Measurements from ENCODE around the gene EFEMP1.
A peak's percentile ranks its signal among the peaks of the same experiment; 100 is the strongest.

The EFEMP1 gene

DNA sequence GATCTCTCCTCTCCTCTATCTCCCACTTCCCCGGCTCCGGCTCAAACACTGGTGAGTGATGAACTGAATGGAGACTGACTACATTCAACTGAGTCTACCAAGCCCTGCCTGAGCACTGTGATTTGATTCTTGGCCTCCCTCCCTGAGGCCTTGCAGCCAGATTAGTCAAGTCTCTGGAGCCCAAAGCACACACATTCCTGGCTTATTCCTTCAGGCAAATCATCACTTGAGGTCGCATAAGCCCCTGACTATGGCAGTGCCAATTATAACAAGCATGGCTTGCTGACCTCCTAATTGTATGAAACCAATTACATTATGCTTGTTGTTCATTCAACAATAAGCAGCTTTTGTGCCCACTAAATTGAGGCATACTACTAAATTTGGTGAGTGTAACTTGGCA is 34.6 kb downstream of the EFEMP1 start:
- 93% methylated on average over 3 of the region's 3 CpGs for WGBS (ENCODE audit: insufficient coverage)
- POLR2A ChIA-PET: no interaction called here
- DNase-seq: no peak
- CTCF ChIA-PET: no interaction called here
- Histone ChIP-seq H3K4me1 (ENCODE audit: control extremely low read depth in 1 of 4, control insufficient read depth in 4 of 4, insufficient read depth in 4 of 4, low read length in 3 of 4) (no peaks in the 10 kb centered on the region), H3K4me3 (ENCODE audit: control insufficient read depth in 1 of 7, extremely low read depth in 1 of 7, insufficient read depth in 4 of 7, low read depth in 2 of 7, low read length in 6 of 7) (no peak overlapping the region), H3K27me3 (replicated peaks in 2 of 5; ENCODE audit: control insufficient read depth in 4 of 5, insufficient read depth in 5 of 5, low read length in 4 of 5) (peaks cover 0 to 3% (median 0%) of the 10 kb centered on the region in 5 experiments), H3K36me3 (ENCODE audit: control insufficient read depth in 4 of 4, insufficient read depth in 4 of 4, low read length in 3 of 4) (no peaks in the 10 kb centered on the region), H3K9me3 (ENCODE audit: control extremely low read depth in 1 of 5, control insufficient read depth in 4 of 5, insufficient read depth in 2 of 5, low read depth in 1 of 5, low read length in 4 of 5) (peaks cover 0 to 4% (median 0%) of the 10 kb centered on the region in 5 experiments), H3K27ac (ENCODE audit: insufficient read depth in 1 of 2, low read depth in 1 of 2, low read length in 2 of 2, poor library complexity in 1 of 2, severe bottlenecking in 2 of 2) (no peak overlapping the region)

DNA sequence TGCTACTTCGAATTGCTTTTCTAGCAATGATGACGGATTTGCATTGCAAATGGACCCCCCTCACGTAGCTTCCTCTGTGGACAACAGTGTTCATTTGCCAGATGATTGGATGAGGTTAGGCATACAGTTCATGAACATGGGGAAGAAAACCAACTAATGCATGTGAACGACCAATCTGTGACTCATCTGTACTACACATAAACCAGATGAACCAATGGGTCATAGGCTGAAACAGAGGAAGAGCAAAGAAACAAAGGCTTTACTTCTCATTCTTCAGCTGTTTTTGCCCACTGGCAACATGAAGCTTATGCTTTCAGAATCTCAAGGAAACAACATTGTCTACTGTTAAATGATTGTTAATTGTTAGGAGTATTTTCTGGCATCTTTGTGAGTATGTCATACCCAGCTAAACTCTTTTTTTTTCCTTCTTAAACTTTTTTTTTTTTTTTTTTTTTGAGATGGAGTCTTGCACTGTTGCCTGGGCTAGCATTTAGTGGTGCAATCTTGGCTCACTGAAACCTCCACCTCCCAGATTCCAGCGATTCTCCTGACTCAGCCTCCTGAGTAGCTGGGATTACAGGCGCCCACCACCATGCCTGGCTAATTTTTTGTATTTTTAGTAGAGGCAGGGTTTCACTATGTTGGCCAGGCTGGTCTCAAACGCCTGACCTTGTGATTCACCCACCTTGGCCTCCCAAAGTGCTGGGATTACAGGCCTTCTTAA is 35.5 kb downstream of the EFEMP1 start:
- CTCF ChIA-PET: no interaction called here
- POLR2A ChIA-PET: no interaction called here
- DNase-seq: no peak
- H3K9me3 ChIP-seq (ENCODE audit: control extremely low read depth in 1 of 5, control insufficient read depth in 4 of 5, insufficient read depth in 2 of 5, low read depth in 1 of 5, low read length in 4 of 5): peaks cover 0 to 4% (median 0%) of the 10 kb centered on the region in 5 experiments
- no peak overlapping the region for H3K27ac ChIP-seq (ENCODE audit: insufficient read depth in 1 of 2, low read depth in 1 of 2, low read length in 2 of 2, poor library complexity in 1 of 2, severe bottlenecking in 2 of 2)
- 93% methylated on average over 4 of the region's 7 CpGs for WGBS (ENCODE audit: insufficient coverage)
- no peaks in the 10 kb centered on the region for H3K4me1 ChIP-seq (ENCODE audit: control extremely low read depth in 1 of 4, control insufficient read depth in 4 of 4, insufficient read depth in 4 of 4, low read length in 3 of 4)
- no peaks in the 10 kb centered on the region for H3K36me3 ChIP-seq (ENCODE audit: control insufficient read depth in 4 of 4, insufficient read depth in 4 of 4, low read length in 3 of 4)
- peaks cover 0 to 3% (median 0%) of the 10 kb centered on the region in 5 experiments for H3K27me3 ChIP-seq (replicated peaks in 2 of 5; ENCODE audit: control insufficient read depth in 4 of 5, insufficient read depth in 5 of 5, low read length in 4 of 5)
- no peak overlapping the region for H3K4me3 ChIP-seq (ENCODE audit: control insufficient read depth in 1 of 7, extremely low read depth in 1 of 7, insufficient read depth in 4 of 7, low read depth in 2 of 7, low read length in 6 of 7)

DNA sequence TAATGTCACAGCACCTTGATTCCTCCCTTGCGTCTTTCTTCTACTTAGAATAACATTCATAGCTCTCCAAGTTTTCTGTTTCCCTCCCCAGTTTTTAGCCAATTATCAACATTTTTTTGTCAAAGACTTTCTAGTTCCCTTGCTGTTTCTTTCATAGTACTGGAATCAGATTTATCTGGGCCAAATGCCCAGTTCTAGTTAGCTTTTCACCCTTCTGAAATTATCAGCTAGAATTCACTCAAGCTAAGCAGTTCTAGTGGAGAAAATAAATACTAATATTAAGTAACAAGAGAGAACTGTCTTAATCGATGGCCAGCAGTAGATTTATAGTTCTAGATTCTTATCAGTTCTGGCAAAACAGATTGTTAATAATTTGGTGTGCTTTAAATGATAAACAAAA is 36.2 kb downstream of the EFEMP1 start:
- POLR2A ChIA-PET: no interaction called here
- Histone ChIP-seq H3K9me3 (ENCODE audit: control extremely low read depth in 1 of 5, control insufficient read depth in 4 of 5, insufficient read depth in 2 of 5, low read depth in 1 of 5, low read length in 4 of 5) (peaks cover 0 to 4% (median 0%) of the 10 kb centered on the region in 5 experiments), H3K27ac (ENCODE audit: insufficient read depth in 1 of 2, low read depth in 1 of 2, low read length in 2 of 2, poor library complexity in 1 of 2, severe bottlenecking in 2 of 2) (no peak overlapping the region), H3K36me3 (ENCODE audit: control insufficient read depth in 4 of 4, insufficient read depth in 4 of 4, low read length in 3 of 4) (no peaks in the 10 kb centered on the region), H3K27me3 (replicated peaks in 2 of 5; ENCODE audit: control insufficient read depth in 4 of 5, insufficient read depth in 5 of 5, low read length in 4 of 5) (peaks cover 0 to 3% (median 0%) of the 10 kb centered on the region in 5 experiments), H3K4me3 (ENCODE audit: control insufficient read depth in 1 of 7, extremely low read depth in 1 of 7, insufficient read depth in 4 of 7, low read depth in 2 of 7, low read length in 6 of 7) (no peak overlapping the region), H3K4me1 (ENCODE audit: control extremely low read depth in 1 of 4, control insufficient read depth in 4 of 4, insufficient read depth in 4 of 4, low read length in 3 of 4) (no peaks in the 10 kb centered on the region)
- WGBS (ENCODE audit: insufficient coverage): 100% methylated on average over 1 of the region's 2 CpGs
- CTCF ChIA-PET: no interaction called here
- DNase-seq: no peak

DNA sequence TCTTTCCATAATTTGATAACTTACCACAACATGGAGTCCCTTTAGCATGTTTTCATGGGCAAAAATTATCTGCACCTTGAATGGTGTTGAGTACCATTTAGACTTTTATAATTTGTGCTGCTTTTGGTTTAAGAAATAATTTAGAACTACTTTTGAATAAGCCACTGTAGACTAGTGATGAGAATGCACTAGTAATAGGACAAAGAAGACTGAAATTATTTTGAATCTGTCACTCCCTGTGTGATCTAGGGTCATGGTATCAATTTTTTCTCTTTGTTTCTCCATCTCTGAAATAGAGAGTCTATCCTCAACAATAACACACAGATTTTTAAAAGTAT is 37.7 kb downstream of the EFEMP1 start:
- Histone ChIP-seq H3K4me3 (ENCODE audit: control insufficient read depth in 1 of 7, extremely low read depth in 1 of 7, insufficient read depth in 4 of 7, low read depth in 2 of 7, low read length in 6 of 7) (no peak overlapping the region), H3K4me1 (ENCODE audit: control extremely low read depth in 1 of 4, control insufficient read depth in 4 of 4, insufficient read depth in 4 of 4, low read length in 3 of 4) (no peaks in the 10 kb centered on the region), H3K27me3 (replicated peaks in 2 of 5; ENCODE audit: control insufficient read depth in 4 of 5, insufficient read depth in 5 of 5, low read length in 4 of 5) (peaks cover 0 to 3% (median 0%) of the 10 kb centered on the region in 5 experiments), H3K36me3 (ENCODE audit: control insufficient read depth in 4 of 4, insufficient read depth in 4 of 4, low read length in 3 of 4) (no peaks in the 10 kb centered on the region), H3K27ac (ENCODE audit: insufficient read depth in 1 of 2, low read depth in 1 of 2, low read length in 2 of 2, poor library complexity in 1 of 2, severe bottlenecking in 2 of 2) (no peak overlapping the region), H3K9me3 (ENCODE audit: control extremely low read depth in 1 of 5, control insufficient read depth in 4 of 5, insufficient read depth in 2 of 5, low read depth in 1 of 5, low read length in 4 of 5) (peaks cover 0 to 4% (median 0%) of the 10 kb centered on the region in 5 experiments)
- no peak for DNase-seq
- ChIA-PET POLR2A (no interaction called here), CTCF (no interaction called here)

DNA sequence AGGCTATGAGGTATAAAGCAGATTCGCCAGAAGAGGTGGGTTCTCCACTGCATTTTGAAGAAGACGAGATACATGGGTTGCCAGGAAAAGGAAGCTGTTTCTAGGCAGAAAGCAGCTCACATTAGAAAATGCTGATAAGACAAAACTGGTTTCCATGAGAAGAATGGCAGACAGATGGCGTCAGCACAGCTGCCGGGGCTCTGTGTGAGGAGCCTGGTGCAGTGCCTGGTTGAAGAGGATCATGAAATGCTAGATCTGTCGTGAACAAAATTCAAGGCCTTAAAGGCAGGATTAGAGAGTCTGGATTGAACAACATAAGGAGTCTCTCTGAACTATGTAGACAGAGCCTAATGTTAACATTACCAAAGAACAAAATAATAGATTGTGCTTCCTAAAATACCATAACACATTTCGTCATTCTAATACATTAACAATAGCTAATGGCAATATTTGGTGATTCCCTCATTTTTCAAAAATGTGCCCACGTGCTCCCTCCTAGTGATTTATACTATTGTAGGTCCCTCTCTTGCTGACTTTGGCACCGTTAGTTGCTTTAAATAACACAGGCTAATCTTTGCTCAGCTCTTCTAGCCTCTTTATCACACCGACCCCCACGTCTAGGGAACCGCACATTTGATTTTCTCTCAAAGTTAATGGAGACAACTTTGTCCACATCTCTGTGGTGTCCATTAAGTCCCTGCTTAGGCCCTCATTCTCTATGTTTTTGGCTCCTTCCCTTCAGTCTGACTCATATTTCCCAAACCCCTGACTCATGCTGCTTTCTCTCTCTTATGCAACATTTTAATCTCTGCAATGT is 38.2 kb downstream of the EFEMP1 start:
- peaks cover 0 to 3% (median 0%) of the 10 kb centered on the region in 5 experiments for H3K27me3 ChIP-seq (replicated peaks in 2 of 5; ENCODE audit: control insufficient read depth in 4 of 5, insufficient read depth in 5 of 5, low read length in 4 of 5)
- H3K9me3 ChIP-seq (ENCODE audit: control extremely low read depth in 1 of 5, control insufficient read depth in 4 of 5, insufficient read depth in 2 of 5, low read depth in 1 of 5, low read length in 4 of 5): peaks cover 0 to 4% (median 0%) of the 10 kb centered on the region in 5 experiments
- no peaks in the 10 kb centered on the region for H3K4me1 ChIP-seq (ENCODE audit: control extremely low read depth in 1 of 4, control insufficient read depth in 4 of 4, insufficient read depth in 4 of 4, low read length in 3 of 4)
- ChIA-PET CTCF (no interaction called here), POLR2A (no interaction called here)
- H3K27ac ChIP-seq (ENCODE audit: insufficient read depth in 1 of 2, low read depth in 1 of 2, low read length in 2 of 2, poor library complexity in 1 of 2, severe bottlenecking in 2 of 2): no peak overlapping the region
- WGBS (ENCODE audit: insufficient coverage): 95% methylated on average over 11 of the region's 11 CpGs
- H3K4me3 ChIP-seq (ENCODE audit: control insufficient read depth in 1 of 7, extremely low read depth in 1 of 7, insufficient read depth in 4 of 7, low read depth in 2 of 7, low read length in 6 of 7): no peak overlapping the region
- no peaks in the 10 kb centered on the region for H3K36me3 ChIP-seq (ENCODE audit: control insufficient read depth in 4 of 4, insufficient read depth in 4 of 4, low read length in 3 of 4)
- peak in 2 of 3 donors; percentile 15 to 22 for DNase-seq

DNA sequence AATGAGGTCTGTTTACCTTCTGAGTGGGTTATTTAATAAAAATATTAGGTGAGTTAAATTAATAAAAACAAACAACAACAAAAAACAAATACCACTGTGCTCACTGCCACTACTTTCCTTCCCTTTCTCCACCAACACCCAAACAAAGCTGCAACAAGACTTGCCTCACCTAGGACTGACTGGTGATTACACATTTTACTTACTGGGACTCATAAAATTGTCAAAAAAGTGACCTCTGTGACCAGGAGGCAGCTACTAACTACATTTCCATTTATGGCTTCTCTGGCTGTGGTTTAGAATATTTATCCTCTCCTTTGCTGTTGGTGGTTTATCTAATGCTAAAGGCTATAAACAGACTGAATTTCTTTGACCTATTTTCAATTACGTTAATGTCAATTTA is 39.8 kb downstream of the EFEMP1 start:
- no peaks in the 10 kb centered on the region for H3K4me1 ChIP-seq (ENCODE audit: control extremely low read depth in 1 of 4, control insufficient read depth in 4 of 4, insufficient read depth in 4 of 4, low read length in 3 of 4)
- ChIA-PET POLR2A (no interaction called here), CTCF (no interaction called here)
- H3K9me3 ChIP-seq (ENCODE audit: control extremely low read depth in 1 of 5, control insufficient read depth in 4 of 5, insufficient read depth in 2 of 5, low read depth in 1 of 5, low read length in 4 of 5): peaks cover 0 to 4% (median 0%) of the 10 kb centered on the region in 5 experiments
- H3K36me3 ChIP-seq (ENCODE audit: control insufficient read depth in 4 of 4, insufficient read depth in 4 of 4, low read length in 3 of 4): no peaks in the 10 kb centered on the region
- H3K4me3 ChIP-seq (ENCODE audit: control insufficient read depth in 1 of 7, extremely low read depth in 1 of 7, insufficient read depth in 4 of 7, low read depth in 2 of 7, low read length in 6 of 7): no peak overlapping the region
- peaks cover 0 to under 1% (median 0%) of the 10 kb centered on the region in 5 experiments for H3K27me3 ChIP-seq (replicated peaks in 2 of 5; ENCODE audit: control insufficient read depth in 4 of 5, insufficient read depth in 5 of 5, low read length in 4 of 5)
- WGBS (ENCODE audit: insufficient coverage): no CpG with 5 or more reads among the region's 1 CpG
- DNase-seq: no peak
- H3K27ac ChIP-seq (ENCODE audit: insufficient read depth in 1 of 2, low read depth in 1 of 2, low read length in 2 of 2, poor library complexity in 1 of 2, severe bottlenecking in 2 of 2): no peak overlapping the region

DNA sequence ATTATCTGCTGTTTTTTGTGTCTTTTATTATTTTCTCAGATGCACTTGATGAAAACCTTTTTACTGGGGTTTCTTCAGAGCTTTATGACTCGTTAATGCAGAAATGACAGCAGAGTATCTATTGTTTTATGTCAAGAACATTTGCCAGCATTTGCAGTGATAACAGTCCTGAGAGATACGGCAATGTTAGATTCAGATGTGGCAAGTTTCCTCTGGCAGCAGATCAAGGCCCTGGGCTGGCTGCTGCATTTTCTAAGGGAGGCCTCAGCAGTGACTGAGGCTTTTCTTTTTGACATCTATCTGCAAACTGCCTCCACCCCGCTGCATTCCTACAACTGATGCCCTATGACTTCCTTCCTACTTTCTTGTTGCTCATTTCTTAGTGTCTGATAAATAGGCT is 40.2 kb downstream of the EFEMP1 start:
- H3K27ac ChIP-seq (ENCODE audit: insufficient read depth in 1 of 2, low read depth in 1 of 2, low read length in 2 of 2, poor library complexity in 1 of 2, severe bottlenecking in 2 of 2): no peak overlapping the region
- DNase-seq: no peak
- POLR2A ChIA-PET: no interaction called here
- no peaks in the 10 kb centered on the region for H3K27me3 ChIP-seq (replicated peaks in 2 of 5; ENCODE audit: control insufficient read depth in 4 of 5, insufficient read depth in 5 of 5, low read length in 4 of 5)
- H3K9me3 ChIP-seq (ENCODE audit: control extremely low read depth in 1 of 5, control insufficient read depth in 4 of 5, insufficient read depth in 2 of 5, low read depth in 1 of 5, low read length in 4 of 5): peaks cover 0 to 4% (median 0%) of the 10 kb centered on the region in 5 experiments
- H3K36me3 ChIP-seq (ENCODE audit: control insufficient read depth in 4 of 4, insufficient read depth in 4 of 4, low read length in 3 of 4): no peaks in the 10 kb centered on the region
- WGBS (ENCODE audit: insufficient coverage): 100% methylated on average over 2 of the region's 3 CpGs
- H3K4me3 ChIP-seq (ENCODE audit: control insufficient read depth in 1 of 7, extremely low read depth in 1 of 7, insufficient read depth in 4 of 7, low read depth in 2 of 7, low read length in 6 of 7): no peak overlapping the region
- no peaks in the 10 kb centered on the region for H3K4me1 ChIP-seq (ENCODE audit: control extremely low read depth in 1 of 4, control insufficient read depth in 4 of 4, insufficient read depth in 4 of 4, low read length in 3 of 4)
- CTCF ChIA-PET: no interaction called here
